Lung (tissue), 12 donors: Measurements from ENCODE around the gene FCER1G. TPM values are rescaled to one million over a fixed set of nuclear protein-coding genes. Genes with fewer than 3 reads are reported as not detected.

Experiments
- ATAC-seq: fragments of 200-7000 bp; cut with Tn5 transposase; one replicate; pipeline ENCODE4 v1.9.1; 2020; ENCODE audit warnings: moderate number of reproducible peaks; ENCODE audit not compliant: insufficient read depth, low FRiP score
- DNase-seq, 3 donors: peaks; one replicate each; pipeline ENCODE4 v3.0.0-alpha.2; 2013 to 2017
- H3K27ac ChIP-seq, 2 donors: one replicate each; pipeline ENCODE4 v1.5.1; 2013; ENCODE audit warnings: mild to moderate bottlenecking in 2 of 2, moderate library complexity in 2 of 2, control low read depth in 1 of 2, inconsistent platforms in 1 of 2, low read depth in 1 of 2, low read length in 1 of 2
- H3K27me3 ChIP-seq, 3 donors: one replicate each; pipeline ENCODE4 v1.5.1; 2013; ENCODE audit warnings: low read length in 2 of 3; ENCODE audit not compliant: control insufficient read depth in 3 of 3, insufficient read depth in 3 of 3
- H3K36me3 ChIP-seq, 4 donors: one replicate each; pipeline ENCODE4 v1.5.1; 2013; ENCODE audit warnings: low read length in 4 of 4, mild to moderate bottlenecking in 1 of 4, moderate library complexity in 1 of 4; ENCODE audit not compliant: control insufficient read depth in 4 of 4, insufficient read depth in 4 of 4
- H3K4me1 ChIP-seq, 5 donors: one replicate each; pipeline ENCODE4 v1.5.1; 2013; ENCODE audit warnings: low read length in 5 of 5, mild to moderate bottlenecking in 2 of 5, moderate library complexity in 1 of 5; ENCODE audit not compliant: control insufficient read depth in 5 of 5, insufficient read depth in 5 of 5
- H3K4me3 ChIP-seq: one replicate; pipeline ENCODE4 v1.5.1; 2013; ENCODE audit warnings: mild to moderate bottlenecking, control low read depth, moderate library complexity
- H3K9ac ChIP-seq, 2 donors: one replicate each; pipeline ENCODE4 v1.5.1; 2013; ENCODE audit warnings: low read length in 2 of 2, control low read depth in 1 of 2; ENCODE audit not compliant: insufficient read depth in 1 of 2
- H3K9me3 ChIP-seq, 4 donors: one replicate each; pipeline ENCODE4 v1.5.1; 2013; ENCODE audit warnings: low read length in 3 of 4, mild to moderate bottlenecking in 1 of 4, moderate library complexity in 1 of 4; ENCODE audit not compliant: control insufficient read depth in 4 of 4, insufficient read depth in 3 of 4
- CTCF ChIP-seq: IDR thresholded peaks from 2 replicates; pipeline ENCODE4 v1.5.1; 2012; ENCODE audit warnings: mild to moderate bottlenecking; ENCODE audit errors: control extremely low read depth, extremely low read depth
- WGBS, 2 donors: extraction: QIAGEN DNeasy Blood & Tissue Kit; methylation state at CpG; one replicate each; pipeline ENCODE4 v1.1.7; 2013; 5-methylcytosine and 5-hydroxymethylcytosine counted together
- polyA plus RNA-seq, 2 donors: library from polyadenylated mRNA; stranded (reverse); fragments of 200-250 nt; gene quantifications; one replicate each; pipeline ENCODE4 v1.2.1, GENCODE V29; 2013
- total RNA-seq, 2 donors: library from RNA; depleted of rRNA in 1 of 2; stranded (reverse); fragments of >200 nt in 1 of 2; gene quantifications; one replicate each; pipeline ENCODE4 v1.2.1, GENCODE V29; 2014 to 2021
- donor health status: control.
- donor health status: control.
- donor health status: Bipolar disorder and iron deficiency.
- donor health status: healthy.
- donor health status: DM: yes; HTN: yes; CAD: no.

FCER1G gene
- total and polyA plus RNA-seq, 4 donors, result 41.6 to 1,998 (median 222) TPM

- Histone ChIP-seq H3K27ac (no peak overlapping the region), H3K27me3 (peaks cover 0 to 4% (median 0%) of the 10 kb centered on the region in 3 donors), H3K9me3 (no peaks in the 10 kb centered on the region), H3K36me3 (no peaks in the 10 kb centered on the region), H3K4me1 (peaks cover 0 to 3% (median 0%) of the 10 kb centered on the region in 5 donors), H3K4me3 (no peak overlapping the region), H3K9ac (no peak overlapping the region)
- 58 to 80% methylated on average over 3 of the region's 3 CpGs for WGBS, 2 donors
- no peak for TF ChIP-seq CTCF
- DNase-seq (no peak), ATAC-seq (no peak)
These were observed 51.1 kb downstream of the FCER1G start for GRCh38 chr1:161266202-161266601.

GRCh38 chr1:161266836-161267235 is 51.7 kb downstream of the FCER1G start:
- no peaks in the 10 kb centered on the region for H3K9me3 ChIP-seq
- no peak overlapping the region for H3K27ac ChIP-seq
- no peak overlapping the region for H3K9ac ChIP-seq
- H3K4me1 ChIP-seq, result peaks cover 0 to 3% (median 0%) of the 10 kb centered on the region in 5 donors
- WGBS, 2 donors, result 74 to 78% methylated on average over 2 of the region's 2 CpGs
- DNase-seq (peak in 1 of 3 donors; percentile 20), ATAC-seq (no peak)
- no peak overlapping the region for H3K4me3 ChIP-seq
- H3K36me3 ChIP-seq, result no peaks in the 10 kb centered on the region
- TF ChIP-seq CTCF, result no peak
- H3K27me3 ChIP-seq, result peaks cover 0 to 2% (median 0%) of the 10 kb centered on the region in 3 donors

- 23 to 56% methylated on average over 3 of the region's 3 CpGs for WGBS, 2 donors
- peaks cover 0 to 3% (median 0%) of the 10 kb centered on the region in 5 donors for H3K4me1 ChIP-seq
- no peak overlapping the region for H3K4me3 ChIP-seq
- no peak for TF ChIP-seq CTCF
- no peak overlapping the region for H3K9ac ChIP-seq
- ATAC-seq (no peak), DNase-seq (no peak)
- no peaks in the 10 kb centered on the region for H3K9me3 ChIP-seq
- H3K36me3 ChIP-seq, result no peaks in the 10 kb centered on the region
- H3K27me3 ChIP-seq, result no peaks in the 10 kb centered on the region
- no peak overlapping the region for H3K27ac ChIP-seq
These were observed 52.2 kb downstream of the FCER1G start for GRCh38 chr1:161267321-161267720.

Other genes with a start within 250 kb of the FCER1G start
- gene F11R, start 194.1 kb upstream of the FCER1G start, total RNA-seq, result 100 to 1,000 TPM; 174 to 201 TPM
- gene F11R, start 194.1 kb upstream of the FCER1G start, polyA plus RNA-seq, result 100 to 1,000 TPM in 1 of 2 donors, 10 to 100 TPM in 1; 91.7 to 107 TPM
- 10 to 100 TPM; 43.2 to 67.9 TPM for gene TSTD1, start 176.3 kb upstream of the FCER1G start, total RNA-seq
- gene TSTD1, start 176.3 kb upstream of the FCER1G start, polyA plus RNA-seq, result 100 to 1,000 TPM in 1 of 2 donors, 10 to 100 TPM in 1; 77.8 to 187 TPM
- gene USF1, start 169.3 kb upstream of the FCER1G start, total RNA-seq, result 10 to 100 TPM; 67.5 to 70.0 TPM
- gene USF1, start 169.3 kb upstream of the FCER1G start, polyA plus RNA-seq, result 10 to 100 TPM; 77.0 to 95.1 TPM
- gene ARHGAP30, start 145.4 kb upstream of the FCER1G start, total RNA-seq, result 10 to 100 TPM; 10.5 to 49.5 TPM
- gene ARHGAP30, start 145.4 kb upstream of the FCER1G start, polyA plus RNA-seq, result 10 to 100 TPM; 18.1 to 66.3 TPM
- gene NECTIN4, start 125.7 kb upstream of the FCER1G start, total RNA-seq, result 10 to 100 TPM; 11.7 to 12.5 TPM
- gene NECTIN4, start 125.7 kb upstream of the FCER1G start, polyA plus RNA-seq, result 1 to 10 TPM; 6.2 to 8.1 TPM
- gene KLHDC9, start 116.9 kb upstream of the FCER1G start, total RNA-seq, result 10 to 100 TPM in 1 of 2 donors, 1 to 10 TPM in 1; 7.1 to 13.0 TPM
- gene KLHDC9, start 116.9 kb upstream of the FCER1G start, polyA plus RNA-seq, result 1 to 10 TPM; 5.8 to 8.6 TPM
- 10 to 100 TPM; 21.5 to 46.7 TPM for gene PFDN2, start 97.3 kb upstream of the FCER1G start, total RNA-seq
- 100 to 1,000 TPM; 140 to 324 TPM for gene PFDN2, start 97.3 kb upstream of the FCER1G start, polyA plus RNA-seq
- 10 to 100 TPM; 35.6 to 40.4 TPM for gene NIT1, start 97.2 kb upstream of the FCER1G start, total RNA-seq
- 10 to 100 TPM; 26.9 to 40.3 TPM for gene NIT1, start 97.2 kb upstream of the FCER1G start, polyA plus RNA-seq
- 10 to 100 TPM; 25.0 to 38.8 TPM for gene DEDD, start 82.6 kb upstream of the FCER1G start, total RNA-seq
- 10 to 100 TPM; 19.4 to 36.8 TPM for gene DEDD, start 82.6 kb upstream of the FCER1G start, polyA plus RNA-seq
- 100 to 1,000 TPM in 1 of 2 donors, 10 to 100 TPM in 1; 99.6 to 101 TPM for gene UFC1, start 61.3 kb upstream of the FCER1G start, total RNA-seq
- 100 to 1,000 TPM; 122 to 149 TPM for gene UFC1, start 61.3 kb upstream of the FCER1G start, polyA plus RNA-seq
- 10 to 100 TPM; 22.6 to 28.6 TPM for gene USP21, start 55.8 kb upstream of the FCER1G start, total RNA-seq
- 10 to 100 TPM; 18.2 to 19.9 TPM for gene USP21, start 55.8 kb upstream of the FCER1G start, polyA plus RNA-seq
- gene PPOX, start 48.9 kb upstream of the FCER1G start, total RNA-seq, result 10 to 100 TPM; 33.1 to 34.1 TPM
- gene PPOX, start 48.9 kb upstream of the FCER1G start, polyA plus RNA-seq, result 10 to 100 TPM; 14.8 to 33.0 TPM
- 10 to 100 TPM; 28.0 to 34.2 TPM for gene B4GALT3, start 37.8 kb upstream of the FCER1G start, total RNA-seq
- 10 to 100 TPM; 25.7 to 34.6 TPM for gene B4GALT3, start 37.8 kb upstream of the FCER1G start, polyA plus RNA-seq
- gene ADAMTS4, start 16.2 kb upstream of the FCER1G start, total RNA-seq, result 10 to 100 TPM in 1 of 2 donors, 1 to 10 TPM in 1; 2.3 to 18.8 TPM
- 10 to 100 TPM in 1 of 2 donors, 1 to 10 TPM in 1; 7.2 to 22.3 TPM for gene ADAMTS4, start 16.2 kb upstream of the FCER1G start, polyA plus RNA-seq
- gene NDUFS2, start 12.9 kb upstream of the FCER1G start, total RNA-seq, result 100 to 1,000 TPM in 1 of 2 donors, 10 to 100 TPM in 1; 81.0 to 104 TPM
- gene NDUFS2, start 12.9 kb upstream of the FCER1G start, polyA plus RNA-seq, result 10 to 100 TPM; 40.2 to 95.2 TPM
- 1 to 10 TPM in 1 of 2 donors, not detected in 1; 2.3 TPM for gene APOA2, start 8.3 kb downstream of the FCER1G start, total RNA-seq
- gene APOA2, start 8.3 kb downstream of the FCER1G start, polyA plus RNA-seq, result 1 to 10 TPM in 1 of 2 donors, not detected in 1; 1.4 TPM
- 10 to 100 TPM in 1 of 2 donors, 1 to 10 TPM in 1; 4.9 to 13.0 TPM for gene TOMM40L, start 10.8 kb downstream of the FCER1G start, total RNA-seq
- 10 to 100 TPM in 1 of 2 donors, 1 to 10 TPM in 1; 6.8 to 11.1 TPM for gene TOMM40L, start 10.8 kb downstream of the FCER1G start, polyA plus RNA-seq
- gene NR1I3, start 22.9 kb downstream of the FCER1G start, total RNA-seq, result not detected
- under 1 TPM in 1 of 2 donors, not detected in 1; 0.17 TPM for gene NR1I3, start 22.9 kb downstream of the FCER1G start, polyA plus RNA-seq
- gene PCP4L1, start 43.5 kb downstream of the FCER1G start, total RNA-seq, result 1 to 10 TPM; 3.6 to 5.8 TPM
- gene PCP4L1, start 43.5 kb downstream of the FCER1G start, polyA plus RNA-seq, result 1 to 10 TPM; 6.9 to 9.3 TPM
- 1 to 10 TPM; 3.6 to 5.1 TPM for gene MPZ, start 94.7 kb downstream of the FCER1G start, total RNA-seq
- 1 to 10 TPM; 2.0 to 3.7 TPM for gene MPZ, start 94.7 kb downstream of the FCER1G start, polyA plus RNA-seq
- 100 to 1,000 TPM in 1 of 2 donors, 10 to 100 TPM in 1; 87.1 to 173 TPM for gene SDHC, start 99.1 kb downstream of the FCER1G start, total RNA-seq
- gene SDHC, start 99.1 kb downstream of the FCER1G start, polyA plus RNA-seq, result 100 to 1,000 TPM in 1 of 2 donors, 10 to 100 TPM in 1; 52.5 to 204 TPM
- 10 to 100 TPM in 1 of 2 donors, 1 to 10 TPM in 1; 6.5 to 25.1 TPM for gene CFAP126, start 152.6 kb downstream of the FCER1G start, total RNA-seq
- 10 to 100 TPM; 21.2 to 23.9 TPM for gene CFAP126, start 152.6 kb downstream of the FCER1G start, polyA plus RNA-seq